ENCODE data around the gene HNRNPL. TPM values are rescaled to one million over a fixed set of nuclear protein-coding genes. Genes with fewer than 3 reads are reported as not detected.

The HNRNPL gene
- total and polyA plus RNA-seq, 10 of the 15 experiments (the other 5 are each of a cell fraction or from before 2014, with no cell fraction given) = 32.5 to 512 (median 306) TPM

GRCh38 chr19:38849860-38850435 lies at the start of gene HNRNPL (continued):
- TF ChIP-seq HSF1 (IDR thresholded peaks at IDR 0.05; ENCODE audit: low read depth, low read length) (0 out of 2 replicates have a peak, but pooled peaks have one; percentile 21), POLR2AphosphoS2 (IDR thresholded peaks at IDR 0.05; ENCODE audit: low read depth, low read length) (peak; percentile 87; the same call in 1 of the 2 replicates), BRCA1 (IDR thresholded peaks at IDR 0.05; ENCODE audit: low read depth, low read length) (0 out of 2 replicates have a peak, but pooled peaks have one; percentile 46), MEF2A (IDR thresholded peaks at IDR 0.05; ENCODE audit: insufficient read depth, low read depth, low read length) (0 out of 2 replicates have a peak, but pooled peaks have one; percentile 9), E4F1 (IDR thresholded peaks at IDR 0.05; ENCODE audit: borderline replicate concordance, partially characterized antibody) (no peak), BHLHE40 (IDR thresholded peaks at IDR 0.05; ENCODE audit: borderline replicate concordance in 1 of 2, low read depth in 2 of 2, low read length in 1 of 2) (peak in 1 of 2 experiments; percentile 41; a peak in 1 of 4 replicates), E2F4 (IDR thresholded peaks at IDR 0.05; ENCODE audit: low read depth, low read length) (peak; percentile 64; the same call in 1 of the 2 replicates), E2F8 (IDR thresholded peaks at IDR 0.05; ENCODE audit: low read depth, partially characterized antibody) (peak; percentile 96), NR2F1 (conservative IDR thresholded peaks at IDR 0.05) (no peak; the same call in none of the 2 replicates), ATF7 (IDR thresholded peaks at IDR 0.05; ENCODE audit: low read depth) (peak; percentile 82), CREB1 (IDR thresholded peaks at IDR 0.05; ENCODE audit: low read depth) (peak; percentile 98), CBFB (IDR thresholded peaks at IDR 0.05; ENCODE audit: low read depth) (0 out of 2 replicates have a peak, but pooled peaks have one; percentile 15), EGR1 (IDR thresholded peaks at IDR 0.05; ENCODE audit: borderline replicate concordance in 1 of 2, low read depth in 2 of 2, low read length in 2 of 2) (no peak; a peak in 1 of 3 replicates), SRF (IDR thresholded peaks at IDR 0.05; ENCODE audit: low read depth in 2 of 2, low read length in 2 of 2) (peak; percentile 4 to 52; a peak in 1 of 4 replicates), IRF4 (IDR thresholded peaks at IDR 0.05; ENCODE audit: low read depth, low read length) (no peak), KAT2A (conservative IDR thresholded peaks at IDR 0.05; ENCODE audit: control insufficient read depth, low read depth, low read length) (no peak), IRF3 (IDR thresholded peaks at IDR 0.05) (peak; percentile 99), TCF12 (IDR thresholded peaks at IDR 0.05; ENCODE audit: low read depth, low read length) (peak; percentile 32; the same call in 1 of the 2 replicates), KLF5 (IDR thresholded peaks at IDR 0.05; ENCODE audit: partially characterized antibody) (peak; percentile 98), ETV6 (conservative IDR thresholded peaks at IDR 0.05 in 1 of 2, IDR thresholded peaks at IDR 0.05 in 1 of 2; ENCODE audit: borderline replicate concordance in 1 of 2, low read depth in 1 of 2) (no peak)
